ENCODE measurements around the gene SLC23A1. TPM values are rescaled to one million over a fixed set of nuclear protein-coding genes. Genes with fewer than 3 reads are reported as not detected.
"Not testable (repeated sequence)": the region's sequence is repeated elsewhere in the genome, so short reads cannot be mapped to it uniquely, and the experiment has no call there.

SLC23A1 gene
- total RNA-seq, 2 donors from 2014 or later = 5.0 to 7.0 TPM

DNA sequence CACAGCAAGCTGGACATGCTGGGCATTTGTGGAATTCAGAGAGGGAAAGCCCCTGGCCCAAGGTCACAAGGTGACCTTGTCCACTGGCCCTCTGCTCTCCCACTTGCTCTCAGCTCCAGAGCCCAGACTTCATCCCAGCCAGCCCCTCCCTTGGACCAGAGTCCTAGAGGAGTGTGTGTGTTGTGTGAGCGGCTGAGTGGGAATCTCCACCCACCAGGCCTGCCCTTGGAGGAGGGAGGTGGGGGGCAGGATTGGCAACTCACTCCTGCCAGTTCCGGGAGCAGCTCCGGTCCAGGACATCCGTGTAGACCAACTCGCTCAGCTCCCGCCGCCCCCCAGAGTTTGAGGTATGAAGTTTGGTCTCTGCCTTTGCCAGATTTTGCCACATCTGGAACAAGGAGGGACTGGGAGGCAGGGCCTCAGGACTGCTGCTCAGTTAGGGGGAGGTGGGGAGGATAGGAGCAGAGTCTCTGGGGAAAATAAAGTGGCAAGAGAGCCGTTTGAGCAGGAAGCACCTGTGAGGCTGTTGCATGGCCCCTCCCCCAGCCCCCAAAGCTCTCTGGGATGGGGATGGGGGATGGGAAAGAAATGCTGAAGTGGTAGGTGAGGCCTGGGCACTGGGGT is 5.2 kb upstream of the SLC23A1 start:
- H3K4me1 ChIP-seq = peaks cover 28% of the 10 kb centered on the region
- H3K9me3 ChIP-seq = no peaks in the 10 kb centered on the region
- no peaks in the 10 kb centered on the region for H3K36me3 ChIP-seq
- H3K27me3 ChIP-seq = no peaks in the 10 kb centered on the region
- peak overlapping the region; percentile 62 to 84 for H3K9ac ChIP-seq (ENCODE audit: low read depth in 2 of 2, low read length in 2 of 2)
- intact Hi-C loops (cut with DNase I) = no loop called here
- peak overlapping the region; percentile 65 for H3K27ac ChIP-seq
- H3K4me3 ChIP-seq = peak overlapping the region; percentile 43
- TF ChIP-seq, protein P1, sequence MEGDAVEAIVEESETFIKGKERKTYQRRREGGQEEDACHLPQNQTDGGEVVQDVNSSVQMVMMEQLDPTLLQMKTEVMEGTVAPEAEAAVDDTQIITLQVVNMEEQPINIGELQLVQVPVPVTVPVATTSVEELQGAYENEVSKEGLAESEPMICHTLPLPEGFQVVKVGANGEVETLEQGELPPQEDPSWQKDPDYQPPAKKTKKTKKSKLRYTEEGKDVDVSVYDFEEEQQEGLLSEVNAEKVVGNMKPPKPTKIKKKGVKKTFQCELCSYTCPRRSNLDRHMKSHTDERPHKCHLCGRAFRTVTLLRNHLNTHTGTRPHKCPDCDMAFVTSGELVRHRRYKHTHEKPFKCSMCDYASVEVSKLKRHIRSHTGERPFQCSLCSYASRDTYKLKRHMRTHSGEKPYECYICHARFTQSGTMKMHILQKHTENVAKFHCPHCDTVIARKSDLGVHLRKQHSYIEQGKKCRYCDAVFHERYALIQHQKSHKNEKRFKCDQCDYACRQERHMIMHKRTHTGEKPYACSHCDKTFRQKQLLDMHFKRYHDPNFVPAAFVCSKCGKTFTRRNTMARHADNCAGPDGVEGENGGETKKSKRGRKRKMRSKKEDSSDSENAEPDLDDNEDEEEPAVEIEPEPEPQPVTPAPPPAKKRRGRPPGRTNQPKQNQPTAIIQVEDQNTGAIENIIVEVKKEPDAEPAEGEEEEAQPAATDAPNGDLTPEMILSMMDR (IDR thresholded peaks at IDR 0.05) = no peak
- DNase-seq = peak; percentile 89

DNA sequence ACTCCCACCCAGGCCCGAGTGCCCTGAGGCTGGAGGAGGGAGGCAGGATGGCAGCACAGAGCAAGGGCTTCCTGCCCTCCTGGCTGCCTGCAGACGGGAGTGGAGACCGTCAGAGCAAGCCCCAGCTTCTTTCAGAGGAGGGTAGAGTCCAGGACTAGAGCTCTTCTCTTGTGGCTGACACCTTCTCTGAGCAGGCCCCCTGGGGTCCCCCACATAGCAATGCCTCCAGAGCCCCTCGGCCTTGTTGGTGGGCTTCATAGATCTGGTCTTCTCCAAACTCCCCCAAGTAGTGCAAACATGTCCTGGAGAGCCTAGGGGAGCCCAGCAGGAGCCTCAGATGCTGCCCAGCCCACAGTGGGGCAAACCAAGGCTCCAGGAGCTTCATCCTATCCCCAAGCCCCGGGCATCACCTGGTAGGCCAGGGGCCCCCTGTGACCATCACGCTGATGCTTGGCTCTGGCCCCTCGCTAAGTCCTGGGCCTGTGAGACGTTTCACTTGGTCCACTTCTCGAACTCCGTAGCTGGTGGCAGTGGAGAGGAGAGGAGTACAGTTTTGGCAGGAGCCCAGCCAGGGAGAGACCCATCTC is 4.6 kb upstream of the SLC23A1 start:
- intact Hi-C loops (cut with DNase I) = no loop called here
- H3K9me3 ChIP-seq = no peaks in the 10 kb centered on the region
- H3K27ac ChIP-seq = peak overlapping the region; percentile 65
- H3K4me1 ChIP-seq = peaks cover 28% of the 10 kb centered on the region
- H3K36me3 ChIP-seq = no peaks in the 10 kb centered on the region
- TF ChIP-seq, protein P1 (IDR thresholded peaks at IDR 0.05) = no peak
- no peaks in the 10 kb centered on the region for H3K27me3 ChIP-seq
- H3K4me3 ChIP-seq = peak overlapping the region; percentile 43
- H3K9ac ChIP-seq (ENCODE audit: low read depth in 2 of 2, low read length in 2 of 2) = peak overlapping the region; percentile 64 to 84
- DNase-seq = no peak

DNA sequence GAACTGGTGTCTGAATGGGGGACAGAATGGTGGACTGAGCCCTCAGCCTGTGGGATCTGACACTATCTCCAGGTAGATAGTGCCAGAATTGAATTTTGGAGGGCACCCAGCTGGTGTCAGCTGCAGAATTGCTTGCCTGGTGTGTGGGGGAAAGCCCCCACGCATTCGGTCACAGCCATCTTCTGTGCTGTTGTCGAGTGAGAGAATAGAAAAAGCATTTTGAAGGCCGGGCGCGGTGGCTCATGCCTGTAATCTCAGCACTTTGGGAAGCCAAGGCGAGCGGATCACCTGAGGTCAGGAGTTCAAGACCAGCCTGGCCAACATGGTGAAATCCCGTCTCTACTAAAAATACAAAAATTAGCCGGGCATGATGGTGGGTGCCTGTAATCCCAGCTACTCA is 3.9 kb upstream of the SLC23A1 start:
- H3K9me3 ChIP-seq; H3K4me3 ChIP-seq; DNase-seq; H3K27ac ChIP-seq; H3K9ac ChIP-seq (ENCODE audit: low read depth in 2 of 2, low read length in 2 of 2); intact Hi-C loops (cut with DNase I); H3K27me3 ChIP-seq; H3K36me3 ChIP-seq: not testable (repeated sequence)
- H3K4me1 ChIP-seq = peaks cover 28% of the 10 kb centered on the region

DNA sequence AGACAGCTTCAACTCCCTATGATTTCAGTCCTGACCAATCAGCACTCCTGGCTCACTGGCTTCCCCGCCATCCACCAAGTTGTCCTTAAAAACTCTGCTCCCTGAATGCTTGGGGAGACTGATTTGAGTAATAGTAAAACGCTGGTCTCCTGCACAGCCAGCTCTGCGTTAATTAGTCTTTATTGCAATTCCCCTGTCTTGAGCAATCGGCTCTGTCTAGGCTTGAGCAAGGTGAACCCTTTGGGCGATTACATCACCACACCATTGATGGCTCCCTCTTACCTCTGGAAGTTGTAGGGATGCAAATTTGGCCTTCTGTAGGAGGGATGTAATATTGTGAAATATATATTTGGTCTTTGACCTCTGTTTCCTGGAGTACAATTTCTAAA is 2.9 kb upstream of the SLC23A1 start:
- intact Hi-C loops (cut with DNase I) = no loop called here
- Histone ChIP-seq H3K27me3 (no peaks in the 10 kb centered on the region), H3K27ac (no peak overlapping the region), H3K4me1 (peaks cover 23% of the 10 kb centered on the region), H3K4me3 (no peak overlapping the region), H3K9ac (ENCODE audit: low read depth in 2 of 2, low read length in 2 of 2) (no peak overlapping the region), H3K36me3 (no peaks in the 10 kb centered on the region), H3K9me3 (no peaks in the 10 kb centered on the region)
- TF ChIP-seq, protein P1 (IDR thresholded peaks at IDR 0.05) = no peak
- no peak for DNase-seq

DNA sequence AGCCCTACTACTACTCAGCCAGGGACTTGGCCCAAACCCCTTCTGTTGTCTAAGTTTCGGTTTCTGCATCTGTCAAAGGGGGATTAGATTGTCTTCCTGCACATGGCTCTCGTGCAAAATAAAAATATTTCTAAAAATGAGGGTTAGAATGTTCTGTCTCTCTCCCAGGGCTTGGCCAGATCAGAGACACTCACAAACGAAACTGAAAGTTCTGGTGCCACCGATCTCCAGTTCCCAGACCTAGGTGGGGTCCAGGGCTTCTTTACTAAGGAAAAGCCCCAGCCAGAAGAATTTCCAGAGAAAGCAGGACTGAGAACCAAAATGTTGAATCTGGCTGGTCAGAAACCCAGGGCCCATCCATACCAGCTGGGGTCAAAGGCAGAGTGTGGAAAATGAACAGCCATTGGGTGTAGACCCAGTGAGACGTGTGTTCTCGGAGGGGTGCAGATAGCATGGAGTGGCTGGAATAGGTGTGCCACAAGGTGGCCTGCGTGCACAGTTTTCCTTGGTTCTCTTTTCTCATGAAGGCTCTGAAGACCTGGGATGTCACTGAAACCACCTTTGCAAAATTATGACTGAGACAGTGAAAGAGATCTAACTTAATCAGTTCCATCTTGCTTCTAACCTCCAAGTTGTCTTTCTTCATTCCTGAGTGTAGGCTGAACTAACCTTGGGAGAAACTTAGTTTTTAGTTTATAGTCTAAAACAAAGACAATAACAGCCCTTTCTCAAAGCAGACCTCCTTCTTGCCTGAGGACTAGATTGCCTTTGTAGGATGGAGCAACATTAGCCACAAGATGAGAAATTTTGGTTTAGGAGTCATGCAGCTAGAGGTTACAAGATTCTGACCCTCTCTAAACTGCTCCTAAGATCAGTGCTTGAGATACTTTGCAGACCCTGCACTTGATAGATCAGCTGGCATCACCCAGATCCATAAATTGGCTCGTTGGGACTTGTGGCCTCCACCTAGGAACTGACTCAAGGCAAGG is 2.3 kb upstream of the SLC23A1 start:
- TF ChIP-seq, protein P1 (IDR thresholded peaks at IDR 0.05) = no peak
- H3K4me1 ChIP-seq = peaks cover 17% of the 10 kb centered on the region
- H3K36me3 ChIP-seq = no peaks in the 10 kb centered on the region
- H3K27me3 ChIP-seq = no peaks in the 10 kb centered on the region
- DNase-seq = no peak
- H3K4me3 ChIP-seq = peak overlapping the region; percentile 11
- H3K9ac ChIP-seq (ENCODE audit: low read depth in 2 of 2, low read length in 2 of 2) = peak overlapping the region; percentile 12 to 44
- H3K9me3 ChIP-seq = no peaks in the 10 kb centered on the region
- intact Hi-C loops (cut with DNase I) = no loop called here
- H3K27ac ChIP-seq = peak overlapping the region; percentile 46
